Measurements from ENCODE around the gene RBM42. TPM values are rescaled to one million over a fixed set of nuclear protein-coding genes. Genes with fewer than 3 reads are reported as not detected.
"Not testable (repeated sequence)": the region's sequence is repeated elsewhere in the genome, so short reads cannot be mapped to it uniquely, and the experiment has no call there.

Gene RBM42
- polyA plus RNA-seq, 6 donors from 2014 or later: 30.6 to 71.1 (median 50.9) TPM

DNA sequence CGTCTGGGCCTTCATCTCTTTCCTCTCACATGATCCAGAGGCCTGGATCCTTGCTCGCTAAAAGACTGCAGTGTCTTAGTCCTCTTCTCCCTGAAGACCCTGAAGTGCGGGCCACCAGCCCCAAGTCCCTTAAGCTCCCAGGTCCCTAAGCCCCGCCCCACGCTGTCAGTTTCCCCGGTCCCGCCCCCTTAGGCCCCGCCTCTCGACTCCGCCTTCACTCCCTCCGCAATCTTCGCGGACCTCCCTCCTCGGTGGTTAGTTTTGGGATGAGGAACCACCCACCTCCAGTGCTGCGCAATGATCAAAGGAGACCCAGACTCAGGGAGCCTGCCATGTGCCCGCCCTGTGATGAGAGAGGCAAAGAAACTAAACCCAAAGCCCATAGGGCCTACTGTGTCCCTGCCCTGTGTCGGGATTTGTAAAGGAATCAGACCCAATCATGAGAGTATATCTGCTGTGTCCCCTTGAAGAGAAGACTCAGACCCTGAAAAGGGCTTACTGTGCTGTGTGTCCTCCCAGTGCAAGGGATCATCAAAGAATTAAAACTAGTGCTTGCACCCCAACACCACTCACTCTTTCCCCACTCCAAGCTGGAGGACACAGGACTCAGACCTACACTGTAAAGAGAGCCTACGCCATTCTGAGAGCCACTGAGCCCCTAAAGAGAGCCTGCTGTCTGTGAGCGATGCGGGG, 16.3 kb downstream of the RBM42 start:
- H3K4me1 Mint-ChIP-seq: peaks cover 30 to 65% (median 34%) of the 10 kb centered on the region in 3 donors
- no peaks in the 10 kb centered on the region for H3K36me3 Mint-ChIP-seq
- peak overlapping the region in 4 of 6 donors; percentile 75 to 93 (median 76) for H3K27ac Mint-ChIP-seq
- H3K27me3 Mint-ChIP-seq: no peaks in the 10 kb centered on the region
- H3K9me3 Mint-ChIP-seq: no peaks in the 10 kb centered on the region
- peak overlapping the region; percentile 78 to 95 (median 91) for H3K4me3 Mint-ChIP-seq
- no peak for ATAC-seq (ENCODE audit: low read depth in 2 of 2)
- DNase-seq: peak; percentile 48

DNA sequence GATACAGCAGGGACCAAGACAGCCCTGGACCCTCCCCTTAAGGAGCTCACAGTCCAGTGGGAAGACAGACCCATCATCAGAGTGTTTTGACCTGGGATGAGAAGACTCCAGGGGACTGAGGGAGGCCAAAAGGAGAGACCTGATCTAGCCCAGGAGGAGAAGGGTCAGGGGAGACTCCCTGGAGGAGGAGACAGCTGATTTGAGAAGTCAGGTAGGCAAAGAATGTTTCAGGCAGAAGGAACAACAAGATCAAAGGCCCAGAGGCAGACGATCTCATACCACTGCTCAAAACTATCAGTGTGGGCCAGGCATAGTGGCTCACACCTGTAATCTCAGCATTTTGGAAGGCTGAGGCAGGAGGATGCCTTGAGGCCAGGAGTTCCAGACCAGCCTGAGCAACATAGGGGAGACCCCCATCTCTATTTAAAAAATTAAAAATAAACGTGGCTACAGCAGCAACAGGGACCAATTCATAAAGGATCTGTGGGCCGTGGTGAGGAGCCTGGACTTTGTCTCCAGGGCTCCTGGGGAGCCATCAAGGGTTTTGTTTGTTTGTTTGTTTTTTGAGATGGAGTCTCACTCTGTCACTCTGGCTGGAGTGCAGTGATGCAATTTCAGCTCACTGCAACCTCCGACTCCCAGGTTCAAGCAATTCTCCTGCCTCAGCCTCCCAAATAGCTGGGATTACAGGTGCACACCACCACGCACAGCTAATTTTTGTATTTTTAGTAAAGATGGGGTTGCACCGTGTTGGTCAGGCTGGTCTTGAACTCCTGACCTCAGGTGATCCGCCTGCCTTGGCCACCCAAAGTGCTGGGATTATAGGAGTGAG, 17.1 kb downstream of the RBM42 start:
- DNase-seq: no peak
- peaks cover 33 to 70% (median 36%) of the 10 kb centered on the region in 3 donors for H3K4me1 Mint-ChIP-seq
- H3K4me3 Mint-ChIP-seq: peak overlapping the region in 6 of 8 donors; percentile 78 to 95 (median 90)
- H3K27ac Mint-ChIP-seq: no peak overlapping the region
- no peaks in the 10 kb centered on the region for H3K9me3 Mint-ChIP-seq
- no peaks in the 10 kb centered on the region for H3K27me3 Mint-ChIP-seq
- no peaks in the 10 kb centered on the region for H3K36me3 Mint-ChIP-seq
- no peak for ATAC-seq (ENCODE audit: low read depth in 2 of 2)

DNA sequence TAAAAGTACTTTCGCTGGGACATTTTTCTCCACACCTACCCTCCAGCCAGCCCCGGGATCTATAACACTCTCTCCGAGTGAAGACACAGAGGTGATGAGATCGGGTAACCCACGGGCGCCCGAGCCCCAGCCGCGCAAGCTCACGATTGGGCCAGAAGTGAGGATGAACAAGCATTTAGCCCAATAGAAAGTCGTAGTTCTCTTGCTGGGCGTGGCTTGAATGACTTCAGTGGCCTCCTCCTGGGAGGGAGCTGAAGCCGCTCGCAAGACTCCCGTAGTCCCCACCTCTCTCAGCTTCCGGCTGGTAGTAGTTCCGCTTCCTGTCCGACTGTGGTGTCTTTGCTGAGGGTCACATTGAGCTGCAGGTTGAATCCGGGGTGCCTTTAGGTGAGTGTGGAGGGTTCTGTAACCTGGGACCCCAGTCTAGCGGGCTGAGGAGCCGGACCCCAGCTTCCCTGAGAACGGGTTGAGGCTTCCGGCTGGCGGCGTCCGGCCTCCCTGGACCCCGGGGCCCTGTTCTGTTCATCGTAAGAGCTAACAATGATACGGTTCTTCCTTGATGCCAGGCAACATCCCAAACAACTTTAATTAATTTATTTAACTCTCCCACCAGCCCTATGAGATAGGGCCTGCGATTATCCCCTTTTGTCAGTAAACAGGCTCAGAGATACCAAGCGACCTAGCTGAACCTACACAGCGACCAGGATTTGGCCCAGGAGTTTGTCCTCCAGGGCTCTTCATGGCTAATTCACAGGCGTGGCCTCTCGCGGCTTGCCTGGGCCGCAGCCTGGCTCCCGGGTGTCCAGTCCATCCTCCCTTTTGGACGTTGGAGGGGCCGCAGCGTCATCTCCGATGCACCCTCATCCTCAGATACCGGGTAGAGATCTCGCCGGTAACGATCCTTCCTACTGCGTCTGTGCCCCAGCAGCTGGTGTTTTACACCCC, 19.5 kb downstream of the RBM42 start, which contains the start of gene COX6B1:
TSS of gene COX6B1 (plus strand) at position 307 of the 945 bp plus-strand sequence. CDS start 2,921 bp downstream, outside the sequence.
- peak; percentile 91 for DNase-seq
- peak within 1 kb of the TSS; percentile 94 to 97 (median 96) for H3K27ac Mint-ChIP-seq
- no peaks in the 10 kb centered on the region for H3K36me3 Mint-ChIP-seq
- ATAC-seq (ENCODE audit: low read depth in 2 of 2): peak; percentile 70 to 73
- no peaks in the 10 kb centered on the region for H3K9me3 Mint-ChIP-seq
- peaks cover 35 to 58% (median 41%) of the 10 kb centered on the region in 3 donors for H3K4me1 Mint-ChIP-seq
- no peaks in the 10 kb centered on the region for H3K27me3 Mint-ChIP-seq
- H3K4me3 Mint-ChIP-seq: peak within 1 kb of the TSS; percentile 91 to 100 (median 97)

- H3K4me1 Mint-ChIP-seq: peaks cover 21 to 52% (median 23%) of the 10 kb centered on the region in 3 donors
- ATAC-seq (ENCODE audit: low read depth in 2 of 2) (no peak), DNase-seq (no peak)
- H3K27me3 Mint-ChIP-seq: no peaks in the 10 kb centered on the region
- H3K9me3 Mint-ChIP-seq: no peaks in the 10 kb centered on the region
- peaks cover 4% of the 10 kb centered on the region in 2 donors for H3K36me3 Mint-ChIP-seq
- H3K4me3 Mint-ChIP-seq: peak overlapping the region in 3 of 8 donors; percentile 9 to 100 (median 45)
- H3K27ac Mint-ChIP-seq: peak overlapping the region in 1 of 6 donors; percentile 76
These were observed 21.7 kb downstream of the RBM42 start for GRCh38 chr19:35650581-35650980.

DNA sequence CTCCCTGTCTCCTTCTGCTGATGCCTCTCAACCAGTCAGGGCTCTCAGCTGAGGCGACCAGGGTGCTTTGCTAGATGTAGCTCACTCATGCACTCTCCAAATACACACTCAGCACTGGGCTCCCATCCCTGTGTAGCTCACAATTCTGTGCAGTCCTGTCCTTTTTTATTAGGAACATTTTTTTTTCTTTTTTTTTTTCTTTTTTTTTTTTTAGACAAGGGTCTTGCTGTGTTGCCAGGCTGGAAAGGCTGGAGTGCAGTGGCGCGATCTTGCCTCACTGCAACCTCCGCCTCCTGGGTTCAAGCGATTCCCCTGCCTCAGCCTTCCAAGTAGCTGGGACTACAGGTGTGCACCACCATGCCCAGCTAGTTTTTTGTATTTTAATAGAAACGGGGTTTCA, 26.0 kb downstream of the RBM42 start:
- not testable (repeated sequence) for H3K27ac Mint-ChIP-seq; H3K9me3 Mint-ChIP-seq; ATAC-seq (ENCODE audit: low read depth in 2 of 2); H3K27me3 Mint-ChIP-seq; DNase-seq; H3K4me3 Mint-ChIP-seq
- Mint-ChIP-seq H3K36me3 (peaks cover 10 to 20% of the 10 kb centered on the region in 2 donors), H3K4me1 (peaks cover 10 to 19% (median 15%) of the 10 kb centered on the region in 3 donors)

- DNase-seq (no peak), ATAC-seq (ENCODE audit: low read depth in 2 of 2) (no peak)
- Mint-ChIP-seq H3K27me3 (no peaks in the 10 kb centered on the region), H3K4me3 (peak overlapping the region in 2 of 8 donors; percentile 75 to 76), H3K4me1 (peaks cover 10 to 15% (median 13%) of the 10 kb centered on the region in 3 donors), H3K36me3 (peaks cover 10 to 20% of the 10 kb centered on the region in 2 donors), H3K9me3 (no peaks in the 10 kb centered on the region), H3K27ac (peak overlapping the region in 1 of 6 donors; percentile 86)
These were observed 26.8 kb downstream of the RBM42 start for GRCh38 chr19:35655600-35655999.

GRCh38 chr19:35656700-35657099, 27.9 kb downstream of the RBM42 start:
- Mint-ChIP-seq H3K9me3 (no peaks in the 10 kb centered on the region), H3K27ac (no peak overlapping the region), H3K27me3 (no peaks in the 10 kb centered on the region), H3K4me3 (no peak overlapping the region), H3K4me1 (peaks cover 3 to 6% (median 6%) of the 10 kb centered on the region in 3 donors), H3K36me3 (peaks cover 10 to 20% of the 10 kb centered on the region in 2 donors)
- ATAC-seq (ENCODE audit: low read depth in 2 of 2) (no peak), DNase-seq (no peak)

GRCh38 chr19:35657904-35658700, 29.3 kb downstream of the RBM42 start:
- no peak for DNase-seq
- Mint-ChIP-seq H3K4me3 (no peak overlapping the region), H3K36me3 (peaks cover 10 to 20% of the 10 kb centered on the region in 2 donors), H3K27me3 (no peaks in the 10 kb centered on the region), H3K27ac (peak overlapping the region in 1 of 6 donors; percentile 56), H3K4me1 (peaks cover 0 to 6% (median 5%) of the 10 kb centered on the region in 3 donors), H3K9me3 (no peaks in the 10 kb centered on the region)
- ATAC-seq (ENCODE audit: low read depth in 2 of 2): no peak

DNA sequence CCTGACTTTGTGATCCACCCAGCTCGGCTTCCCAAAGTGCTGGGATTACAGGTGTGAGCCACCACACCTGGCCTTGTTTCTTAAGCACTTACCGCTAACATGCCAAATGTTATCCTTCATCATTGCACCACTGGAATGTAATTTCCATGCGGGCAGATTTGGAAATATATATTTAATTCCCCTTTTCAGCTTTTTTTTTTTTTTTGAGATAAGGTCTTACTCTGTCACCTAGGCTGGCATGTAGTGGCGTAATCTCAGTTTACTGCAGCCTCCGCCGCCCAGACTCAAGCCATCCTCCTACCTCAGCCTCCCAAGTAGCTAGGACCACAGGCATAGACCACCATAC, 33.1 kb downstream of the RBM42 start:
- ATAC-seq (ENCODE audit: low read depth in 2 of 2) (no peak), DNase-seq (no peak)
- peaks cover 0 to 7% (median 0%) of the 10 kb centered on the region in 3 donors for H3K4me1 Mint-ChIP-seq
- H3K27me3 Mint-ChIP-seq: no peaks in the 10 kb centered on the region
- H3K36me3 Mint-ChIP-seq: peaks cover 0 to 8% of the 10 kb centered on the region in 2 donors
- peak overlapping the region in 1 of 6 donors; percentile 79 for H3K27ac Mint-ChIP-seq
- H3K9me3 Mint-ChIP-seq: no peaks in the 10 kb centered on the region
- H3K4me3 Mint-ChIP-seq: no peak overlapping the region

DNA sequence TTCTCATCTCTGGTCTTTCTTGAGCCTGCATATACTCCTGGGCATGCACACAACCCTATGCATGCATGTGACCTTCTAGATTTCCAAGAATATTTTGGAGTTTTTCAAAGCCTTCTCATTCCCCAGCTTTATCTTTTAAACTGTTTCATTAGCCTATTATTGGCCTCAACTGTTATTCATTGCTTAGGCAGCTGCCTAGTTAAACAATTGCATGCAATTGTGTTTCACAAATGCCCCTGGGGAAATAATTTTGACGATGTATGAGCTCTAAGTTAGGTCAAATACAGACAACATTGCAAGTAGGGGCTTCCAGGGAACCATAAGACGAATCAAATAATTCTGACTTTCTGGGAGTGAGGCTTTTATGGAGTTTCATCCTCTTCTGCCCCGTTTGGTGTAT, 35.1 kb downstream of the RBM42 start:
- DNase-seq (no peak), ATAC-seq (ENCODE audit: low read depth in 2 of 2) (no peak)
- Mint-ChIP-seq H3K4me1 (peaks cover 0 to 3% (median 0%) of the 10 kb centered on the region in 3 donors), H3K36me3 (no peaks in the 10 kb centered on the region), H3K9me3 (no peaks in the 10 kb centered on the region), H3K27ac (no peak overlapping the region), H3K4me3 (no peak overlapping the region), H3K27me3 (no peaks in the 10 kb centered on the region)

DNA sequence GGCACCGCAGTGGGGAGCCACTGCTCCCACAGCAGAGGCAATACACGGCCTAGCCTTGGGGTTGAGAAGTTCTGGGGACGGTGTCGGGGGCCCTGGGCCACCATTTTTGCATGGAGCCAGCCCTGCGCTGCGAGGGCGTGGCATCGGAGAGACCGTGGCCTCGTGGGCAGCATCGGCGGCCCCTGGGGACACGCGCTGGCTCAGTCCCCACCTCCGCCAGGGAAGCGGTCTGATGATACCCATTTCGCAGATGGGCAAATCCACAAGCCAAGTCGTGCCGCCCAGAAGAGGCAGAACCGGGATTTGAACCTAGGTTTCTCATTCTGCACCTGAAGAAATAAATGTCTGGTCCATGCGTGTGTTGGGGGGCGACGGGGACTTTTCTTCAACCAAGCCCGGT, 36.3 kb downstream of the RBM42 start:
- no peak overlapping the region for H3K4me3 Mint-ChIP-seq
- ATAC-seq (ENCODE audit: low read depth in 2 of 2) (no peak), DNase-seq (no peak)
- H3K9me3 Mint-ChIP-seq: peaks cover 0 to 3% (median 0%) of the 10 kb centered on the region in 7 donors
- no peaks in the 10 kb centered on the region for H3K36me3 Mint-ChIP-seq
- H3K27me3 Mint-ChIP-seq: peaks cover 0 to 8% (median 6%) of the 10 kb centered on the region in 3 donors
- no peak overlapping the region for H3K27ac Mint-ChIP-seq
- peaks cover 0 to 7% (median 0%) of the 10 kb centered on the region in 3 donors for H3K4me1 Mint-ChIP-seq

- DNase-seq (no peak), ATAC-seq (ENCODE audit: low read depth in 2 of 2) (no peak)
- Mint-ChIP-seq H3K27ac (no peak overlapping the region), H3K36me3 (no peaks in the 10 kb centered on the region), H3K27me3 (peaks cover 0 to 12% (median 8%) of the 10 kb centered on the region in 3 donors), H3K4me1 (peaks cover 0 to 7% (median 0%) of the 10 kb centered on the region in 3 donors), H3K9me3 (peaks cover 0 to 3% (median 0%) of the 10 kb centered on the region in 7 donors), H3K4me3 (no peak overlapping the region)
These were observed 36.8 kb downstream of the RBM42 start for GRCh38 chr19:35665604-35666003.
